ENCODE data around the gene BLCAP.

The BLCAP gene

GRCh38 chr20:37503256-37503927 is 24.3 kb downstream of the BLCAP start:
- H2BK12ac ChIP-seq (ENCODE audit: low read length in 2 of 2): no peak overlapping the region
- H3K4ac ChIP-seq (ENCODE audit: low read depth in 1 of 2, low read length in 2 of 2): no peak overlapping the region
- peaks cover 20% of the 10 kb centered on the region for H3K79me1 ChIP-seq (replicated peaks; ENCODE audit: low read length, poor library complexity, severe bottlenecking)
- H3K9ac ChIP-seq (ENCODE audit: low read length): no peak overlapping the region
- H3K27me3 ChIP-seq (ENCODE audit: control insufficient read depth in 1 of 2, insufficient read depth in 1 of 2, low read length in 2 of 2): no peaks in the 10 kb centered on the region
- H3K23ac ChIP-seq (ENCODE audit: low read length in 2 of 2): no peak overlapping the region
- no peak overlapping the region for H2BK5ac ChIP-seq (ENCODE audit: low read depth, low read length, poor library complexity, severe bottlenecking)
- H2BK15ac ChIP-seq (ENCODE audit: low read depth, poor library complexity, severe bottlenecking): no peak overlapping the region
- H3K4me1 ChIP-seq (ENCODE audit: control insufficient read depth, insufficient read depth, low read depth, low read length): peaks cover 5% of the 10 kb centered on the region
- no peak overlapping the region for H3K4me3 ChIP-seq (ENCODE audit: insufficient read depth in 1 of 2, low read depth in 1 of 2, low read length in 2 of 2)
- H4K8ac ChIP-seq (ENCODE audit: low read length): no peak overlapping the region
- H3K27ac ChIP-seq (ENCODE audit: low read length, poor library complexity, severe bottlenecking): no peak overlapping the region
- no peak for DNase-seq
- H2AFZ ChIP-seq (ENCODE audit: low read depth, low read length): no peak overlapping the region
- no peak overlapping the region for H2AK5ac ChIP-seq (ENCODE audit: low read length, severe bottlenecking)
- no peak overlapping the region for H3K18ac ChIP-seq (ENCODE audit: low read depth in 1 of 2, low read length in 2 of 2)
- H2BK120ac ChIP-seq (ENCODE audit: low read depth, low read length): no peak overlapping the region
- no peak overlapping the region for H3K4me2 ChIP-seq (ENCODE audit: low read length, poor library complexity, severe bottlenecking)
- H4K91ac ChIP-seq (ENCODE audit: low read length): no peak overlapping the region
- no peak overlapping the region for H3K14ac ChIP-seq (ENCODE audit: low read length in 2 of 2)
- no peaks in the 10 kb centered on the region for H3K9me3 ChIP-seq (ENCODE audit: control insufficient read depth, low read length)
- 78% methylated on average over 3 of the region's 3 CpGs for WGBS
- H3K36me3 ChIP-seq (ENCODE audit: control insufficient read depth in 1 of 2, insufficient read depth in 2 of 2, low read depth in 1 of 2, low read length in 2 of 2): peaks cover 6 to 13% of the 10 kb centered on the region in 2 experiments

GRCh38 chr20:37502654-37503053 is 25.0 kb downstream of the BLCAP start:
- Histone ChIP-seq H3K14ac (ENCODE audit: low read length in 2 of 2) (no peak overlapping the region), H2AK5ac (ENCODE audit: low read length, severe bottlenecking) (no peak overlapping the region), H3K9ac (ENCODE audit: low read length) (no peak overlapping the region), H2BK15ac (ENCODE audit: low read depth, poor library complexity, severe bottlenecking) (no peak overlapping the region), H3K27ac (ENCODE audit: low read length, poor library complexity, severe bottlenecking) (no peak overlapping the region), H3K18ac (ENCODE audit: low read depth in 1 of 2, low read length in 2 of 2) (no peak overlapping the region), H3K23ac (ENCODE audit: low read length in 2 of 2) (no peak overlapping the region), H3K36me3 (ENCODE audit: control insufficient read depth in 1 of 2, insufficient read depth in 2 of 2, low read depth in 1 of 2, low read length in 2 of 2) (peaks cover 6% of the 10 kb centered on the region in 2 experiments), H3K9me3 (ENCODE audit: control insufficient read depth, low read length) (no peaks in the 10 kb centered on the region), H2BK120ac (ENCODE audit: low read depth, low read length) (no peak overlapping the region), H3K79me1 (replicated peaks; ENCODE audit: low read length, poor library complexity, severe bottlenecking) (peaks cover 20% of the 10 kb centered on the region), H3K4me3 (ENCODE audit: insufficient read depth in 1 of 2, low read depth in 1 of 2, low read length in 2 of 2) (no peak overlapping the region), H2BK12ac (ENCODE audit: low read length in 2 of 2) (no peak overlapping the region), H3K4ac (ENCODE audit: low read depth in 1 of 2, low read length in 2 of 2) (no peak overlapping the region), H4K91ac (ENCODE audit: low read length) (no peak overlapping the region), H3K4me1 (ENCODE audit: control insufficient read depth, insufficient read depth, low read depth, low read length) (peaks cover 5% of the 10 kb centered on the region), H4K8ac (ENCODE audit: low read length) (no peak overlapping the region), H2BK5ac (ENCODE audit: low read depth, low read length, poor library complexity, severe bottlenecking) (no peak overlapping the region), H3K4me2 (ENCODE audit: low read length, poor library complexity, severe bottlenecking) (no peak overlapping the region), H2AFZ (ENCODE audit: low read depth, low read length) (no peak overlapping the region), H3K27me3 (ENCODE audit: control insufficient read depth in 1 of 2, insufficient read depth in 1 of 2, low read length in 2 of 2) (no peaks in the 10 kb centered on the region)
- 82% methylated on average over 2 of the region's 2 CpGs for WGBS
- no peak for DNase-seq

GRCh38 chr20:37501940-37502339 is 25.7 kb downstream of the BLCAP start:
- Histone ChIP-seq H3K4ac (ENCODE audit: low read depth in 1 of 2, low read length in 2 of 2) (no peak overlapping the region), H2BK5ac (ENCODE audit: low read depth, low read length, poor library complexity, severe bottlenecking) (no peak overlapping the region), H3K9ac (ENCODE audit: low read length) (no peak overlapping the region), H3K4me2 (ENCODE audit: low read length, poor library complexity, severe bottlenecking) (no peak overlapping the region), H3K4me3 (ENCODE audit: insufficient read depth in 1 of 2, low read depth in 1 of 2, low read length in 2 of 2) (no peak overlapping the region), H2BK12ac (ENCODE audit: low read length in 2 of 2) (no peak overlapping the region), H3K79me1 (replicated peaks; ENCODE audit: low read length, poor library complexity, severe bottlenecking) (peaks cover 14% of the 10 kb centered on the region), H4K91ac (ENCODE audit: low read length) (no peak overlapping the region), H2BK120ac (ENCODE audit: low read depth, low read length) (no peak overlapping the region), H3K4me1 (ENCODE audit: control insufficient read depth, insufficient read depth, low read depth, low read length) (peaks cover 4% of the 10 kb centered on the region), H3K36me3 (ENCODE audit: control insufficient read depth in 1 of 2, insufficient read depth in 2 of 2, low read depth in 1 of 2, low read length in 2 of 2) (peaks cover 6% of the 10 kb centered on the region in 2 experiments), H3K9me3 (ENCODE audit: control insufficient read depth, low read length) (no peaks in the 10 kb centered on the region), H4K8ac (ENCODE audit: low read length) (no peak overlapping the region), H3K27me3 (ENCODE audit: control insufficient read depth in 1 of 2, insufficient read depth in 1 of 2, low read length in 2 of 2) (no peaks in the 10 kb centered on the region), H2AFZ (ENCODE audit: low read depth, low read length) (no peak overlapping the region), H2AK5ac (ENCODE audit: low read length, severe bottlenecking) (no peak overlapping the region), H2BK15ac (ENCODE audit: low read depth, poor library complexity, severe bottlenecking) (no peak overlapping the region), H3K23ac (ENCODE audit: low read length in 2 of 2) (no peak overlapping the region), H3K18ac (ENCODE audit: low read depth in 1 of 2, low read length in 2 of 2) (no peak overlapping the region), H3K14ac (ENCODE audit: low read length in 2 of 2) (no peak overlapping the region), H3K27ac (ENCODE audit: low read length, poor library complexity, severe bottlenecking) (no peak overlapping the region)
- WGBS: 87% methylated on average over 5 of the region's 7 CpGs
- DNase-seq: no peak

GRCh38 chr20:37500311-37500710 is 27.4 kb downstream of the BLCAP start:
- Histone ChIP-seq H2BK12ac (ENCODE audit: low read length in 2 of 2) (no peak overlapping the region), H3K36me3 (ENCODE audit: control insufficient read depth in 1 of 2, insufficient read depth in 2 of 2, low read depth in 1 of 2, low read length in 2 of 2) (peaks cover 6 to 7% of the 10 kb centered on the region in 2 experiments), H2BK120ac (ENCODE audit: low read depth, low read length) (no peak overlapping the region), H3K27me3 (ENCODE audit: control insufficient read depth in 1 of 2, insufficient read depth in 1 of 2, low read length in 2 of 2) (no peaks in the 10 kb centered on the region), H3K23ac (ENCODE audit: low read length in 2 of 2) (no peak overlapping the region), H4K8ac (ENCODE audit: low read length) (no peak overlapping the region), H3K9me3 (ENCODE audit: control insufficient read depth, low read length) (no peaks in the 10 kb centered on the region), H3K14ac (ENCODE audit: low read length in 2 of 2) (no peak overlapping the region), H2AFZ (ENCODE audit: low read depth, low read length) (no peak overlapping the region), H2BK5ac (ENCODE audit: low read depth, low read length, poor library complexity, severe bottlenecking) (no peak overlapping the region), H3K27ac (ENCODE audit: low read length, poor library complexity, severe bottlenecking) (no peak overlapping the region), H3K18ac (ENCODE audit: low read depth in 1 of 2, low read length in 2 of 2) (no peak overlapping the region), H3K4me3 (ENCODE audit: insufficient read depth in 1 of 2, low read depth in 1 of 2, low read length in 2 of 2) (no peak overlapping the region), H3K4ac (ENCODE audit: low read depth in 1 of 2, low read length in 2 of 2) (no peak overlapping the region), H3K4me2 (ENCODE audit: low read length, poor library complexity, severe bottlenecking) (no peak overlapping the region), H2BK15ac (ENCODE audit: low read depth, poor library complexity, severe bottlenecking) (no peak overlapping the region), H3K79me1 (replicated peaks; ENCODE audit: low read length, poor library complexity, severe bottlenecking) (peaks cover 8% of the 10 kb centered on the region), H3K9ac (ENCODE audit: low read length) (no peak overlapping the region), H2AK5ac (ENCODE audit: low read length, severe bottlenecking) (no peak overlapping the region), H4K91ac (ENCODE audit: low read length) (no peak overlapping the region), H3K4me1 (ENCODE audit: control insufficient read depth, insufficient read depth, low read depth, low read length) (peaks cover 2% of the 10 kb centered on the region)
- 97% methylated on average over 7 of the region's 7 CpGs for WGBS
- no peak for DNase-seq
